ENCODE results near the gene CENPO.

DNA sequence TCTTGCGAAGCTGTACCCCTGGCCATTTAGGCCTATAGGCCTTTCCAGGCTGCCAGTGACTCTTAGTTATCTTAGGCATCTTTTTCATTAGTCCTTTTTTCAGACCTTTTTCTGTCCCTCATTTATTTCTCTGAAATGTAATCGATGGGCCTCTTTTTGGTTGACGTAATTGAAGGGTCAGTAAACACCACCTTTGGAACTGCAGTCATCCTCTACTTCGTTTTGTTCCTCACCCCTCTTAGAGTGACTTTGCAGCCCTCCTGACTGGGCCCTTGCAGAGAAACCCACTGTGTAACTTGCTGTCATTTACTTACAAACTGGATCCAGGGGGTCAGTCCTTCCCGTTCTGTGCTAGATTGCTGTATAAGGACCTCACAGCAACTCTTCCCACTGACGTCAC lies 23.2 kb downstream of the CENPO start:
- TF ChIP-seq, protein P1, sequence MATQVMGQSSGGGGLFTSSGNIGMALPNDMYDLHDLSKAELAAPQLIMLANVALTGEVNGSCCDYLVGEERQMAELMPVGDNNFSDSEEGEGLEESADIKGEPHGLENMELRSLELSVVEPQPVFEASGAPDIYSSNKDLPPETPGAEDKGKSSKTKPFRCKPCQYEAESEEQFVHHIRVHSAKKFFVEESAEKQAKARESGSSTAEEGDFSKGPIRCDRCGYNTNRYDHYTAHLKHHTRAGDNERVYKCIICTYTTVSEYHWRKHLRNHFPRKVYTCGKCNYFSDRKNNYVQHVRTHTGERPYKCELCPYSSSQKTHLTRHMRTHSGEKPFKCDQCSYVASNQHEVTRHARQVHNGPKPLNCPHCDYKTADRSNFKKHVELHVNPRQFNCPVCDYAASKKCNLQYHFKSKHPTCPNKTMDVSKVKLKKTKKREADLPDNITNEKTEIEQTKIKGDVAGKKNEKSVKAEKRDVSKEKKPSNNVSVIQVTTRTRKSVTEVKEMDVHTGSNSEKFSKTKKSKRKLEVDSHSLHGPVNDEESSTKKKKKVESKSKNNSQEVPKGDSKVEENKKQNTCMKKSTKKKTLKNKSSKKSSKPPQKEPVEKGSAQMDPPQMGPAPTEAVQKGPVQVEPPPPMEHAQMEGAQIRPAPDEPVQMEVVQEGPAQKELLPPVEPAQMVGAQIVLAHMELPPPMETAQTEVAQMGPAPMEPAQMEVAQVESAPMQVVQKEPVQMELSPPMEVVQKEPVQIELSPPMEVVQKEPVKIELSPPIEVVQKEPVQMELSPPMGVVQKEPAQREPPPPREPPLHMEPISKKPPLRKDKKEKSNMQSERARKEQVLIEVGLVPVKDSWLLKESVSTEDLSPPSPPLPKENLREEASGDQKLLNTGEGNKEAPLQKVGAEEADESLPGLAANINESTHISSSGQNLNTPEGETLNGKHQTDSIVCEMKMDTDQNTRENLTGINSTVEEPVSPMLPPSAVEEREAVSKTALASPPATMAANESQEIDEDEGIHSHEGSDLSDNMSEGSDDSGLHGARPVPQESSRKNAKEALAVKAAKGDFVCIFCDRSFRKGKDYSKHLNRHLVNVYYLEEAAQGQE (IDR thresholded peaks at IDR 0.05), result no peak
- TF ChIP-seq MAX (IDR thresholded peaks at IDR 0.05) (no peak), CHD4 (IDR thresholded peaks at IDR 0.05; ENCODE audit: borderline replicate concordance) (no peak), POLR2A (IDR thresholded peaks at IDR 0.05; ENCODE audit: low read length) (no peak), RFX5 (IDR thresholded peaks at IDR 0.05) (no peak), TP53 (CRISPR knock-in tag; IDR thresholded peaks at IDR 0.05) (no peak), RCOR1 (IDR thresholded peaks at IDR 0.05; ENCODE audit: low read depth, low read length) (no peak), EP300 (IDR thresholded peaks at IDR 0.05) (no peak), ESRRA (IDR thresholded peaks at IDR 0.05; ENCODE audit: borderline replicate concordance, low read length) (no peak)
- TF ChIP-seq, protein P2, sequence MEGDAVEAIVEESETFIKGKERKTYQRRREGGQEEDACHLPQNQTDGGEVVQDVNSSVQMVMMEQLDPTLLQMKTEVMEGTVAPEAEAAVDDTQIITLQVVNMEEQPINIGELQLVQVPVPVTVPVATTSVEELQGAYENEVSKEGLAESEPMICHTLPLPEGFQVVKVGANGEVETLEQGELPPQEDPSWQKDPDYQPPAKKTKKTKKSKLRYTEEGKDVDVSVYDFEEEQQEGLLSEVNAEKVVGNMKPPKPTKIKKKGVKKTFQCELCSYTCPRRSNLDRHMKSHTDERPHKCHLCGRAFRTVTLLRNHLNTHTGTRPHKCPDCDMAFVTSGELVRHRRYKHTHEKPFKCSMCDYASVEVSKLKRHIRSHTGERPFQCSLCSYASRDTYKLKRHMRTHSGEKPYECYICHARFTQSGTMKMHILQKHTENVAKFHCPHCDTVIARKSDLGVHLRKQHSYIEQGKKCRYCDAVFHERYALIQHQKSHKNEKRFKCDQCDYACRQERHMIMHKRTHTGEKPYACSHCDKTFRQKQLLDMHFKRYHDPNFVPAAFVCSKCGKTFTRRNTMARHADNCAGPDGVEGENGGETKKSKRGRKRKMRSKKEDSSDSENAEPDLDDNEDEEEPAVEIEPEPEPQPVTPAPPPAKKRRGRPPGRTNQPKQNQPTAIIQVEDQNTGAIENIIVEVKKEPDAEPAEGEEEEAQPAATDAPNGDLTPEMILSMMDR (IDR thresholded peaks at IDR 0.05), result no peak
- TF ChIP-seq, protein P3, sequence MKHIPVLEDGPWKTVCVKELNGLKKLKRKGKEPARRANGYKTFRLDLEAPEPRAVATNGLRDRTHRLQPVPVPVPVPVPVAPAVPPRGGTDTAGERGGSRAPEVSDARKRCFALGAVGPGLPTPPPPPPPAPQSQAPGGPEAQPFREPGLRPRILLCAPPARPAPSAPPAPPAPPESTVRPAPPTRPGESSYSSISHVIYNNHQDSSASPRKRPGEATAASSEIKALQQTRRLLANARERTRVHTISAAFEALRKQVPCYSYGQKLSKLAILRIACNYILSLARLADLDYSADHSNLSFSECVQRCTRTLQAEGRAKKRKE (CRISPR knock-in tag; IDR thresholded peaks at IDR 0.05; ENCODE audit: low read depth), result no peak
- TF ChIP-seq, protein P4, sequence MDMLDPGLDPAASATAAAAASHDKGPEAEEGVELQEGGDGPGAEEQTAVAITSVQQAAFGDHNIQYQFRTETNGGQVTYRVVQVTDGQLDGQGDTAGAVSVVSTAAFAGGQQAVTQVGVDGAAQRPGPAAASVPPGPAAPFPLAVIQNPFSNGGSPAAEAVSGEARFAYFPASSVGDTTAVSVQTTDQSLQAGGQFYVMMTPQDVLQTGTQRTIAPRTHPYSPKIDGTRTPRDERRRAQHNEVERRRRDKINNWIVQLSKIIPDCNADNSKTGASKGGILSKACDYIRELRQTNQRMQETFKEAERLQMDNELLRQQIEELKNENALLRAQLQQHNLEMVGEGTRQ (IDR thresholded peaks at IDR 0.05), result no peak
- TF ChIP-seq, protein P5, sequence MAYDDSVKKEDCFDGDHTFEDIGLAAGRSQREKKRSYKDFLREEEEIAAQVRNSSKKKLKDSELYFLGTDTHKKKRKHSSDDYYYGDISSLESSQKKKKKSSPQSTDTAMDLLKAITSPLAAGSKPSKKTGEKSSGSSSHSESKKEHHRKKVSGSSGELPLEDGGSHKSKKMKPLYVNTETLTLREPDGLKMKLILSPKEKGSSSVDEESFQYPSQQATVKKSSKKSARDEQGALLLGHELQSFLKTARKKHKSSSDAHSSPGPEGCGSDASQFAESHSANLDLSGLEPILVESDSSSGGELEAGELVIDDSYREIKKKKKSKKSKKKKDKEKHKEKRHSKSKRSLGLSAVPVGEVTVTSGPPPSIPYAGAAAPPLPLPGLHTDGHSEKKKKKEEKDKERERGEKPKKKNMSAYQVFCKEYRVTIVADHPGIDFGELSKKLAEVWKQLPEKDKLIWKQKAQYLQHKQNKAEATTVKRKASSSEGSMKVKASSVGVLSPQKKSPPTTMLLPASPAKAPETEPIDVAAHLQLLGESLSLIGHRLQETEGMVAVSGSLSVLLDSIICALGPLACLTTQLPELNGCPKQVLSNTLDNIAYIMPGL (CRISPR knock-in tag; IDR thresholded peaks at IDR 0.05; ENCODE audit: borderline replicate concordance), result no peak
- TF ChIP-seq, protein P6, sequence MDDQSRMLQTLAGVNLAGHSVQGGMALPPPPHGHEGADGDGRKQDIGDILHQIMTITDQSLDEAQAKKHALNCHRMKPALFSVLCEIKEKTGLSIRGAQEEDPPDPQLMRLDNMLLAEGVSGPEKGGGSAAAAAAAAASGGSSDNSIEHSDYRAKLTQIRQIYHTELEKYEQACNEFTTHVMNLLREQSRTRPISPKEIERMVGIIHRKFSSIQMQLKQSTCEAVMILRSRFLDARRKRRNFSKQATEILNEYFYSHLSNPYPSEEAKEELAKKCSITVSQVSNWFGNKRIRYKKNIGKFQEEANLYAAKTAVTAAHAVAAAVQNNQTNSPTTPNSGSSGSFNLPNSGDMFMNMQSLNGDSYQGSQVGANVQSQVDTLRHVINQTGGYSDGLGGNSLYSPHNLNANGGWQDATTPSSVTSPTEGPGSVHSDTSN (IDR thresholded peaks at IDR 0.05), result no peak
